ENCODE measurements around the gene ZNF385B. TPM values are rescaled to one million over a fixed set of nuclear protein-coding genes. Genes with fewer than 3 reads are reported as not detected.

ZNF385B gene
- total and polyA plus RNA-seq, 7 donors: 0.35 to 5.6 (median 3.0) TPM; not detected in 1

- intact Hi-C loops (cut with DNase I): no loop called here
- no peak for DNase-seq
- Histone ChIP-seq H3K27ac (no peak overlapping the region), H3K27me3 (no peaks in the 10 kb centered on the region), H3K4me1 (no peaks in the 10 kb centered on the region), H3K36me3 (no peaks in the 10 kb centered on the region), H3K4me3 (no peak overlapping the region), H3K9me3 (no peaks in the 10 kb centered on the region)
- 86 to 88% methylated on average over 2 of the region's 2 CpGs for WGBS, 2 donors
- no peak for TF ChIP-seq POLR2A (IDR thresholded peaks at IDR 0.05)
- TF ChIP-seq POLR2AphosphoS5 (IDR thresholded peaks at IDR 0.05): no peak
- no peak for TF ChIP-seq EP300 (IDR thresholded peaks at IDR 0.05)
- no peak for TF ChIP-seq CTCF (IDR thresholded peaks at IDR 0.05)
These were observed 266.9 kb downstream of the ZNF385B start for GRCh38 chr2:179594268-179595112.

- Histone ChIP-seq H3K27me3 (no peaks in the 10 kb centered on the region), H3K4me3 (no peak overlapping the region), H3K36me3 (no peaks in the 10 kb centered on the region), H3K9me3 (no peaks in the 10 kb centered on the region), H3K4me1 (no peaks in the 10 kb centered on the region), H3K27ac (no peak overlapping the region)
- TF ChIP-seq EP300 (IDR thresholded peaks at IDR 0.05) (no peak), POLR2A (IDR thresholded peaks at IDR 0.05) (no peak), POLR2AphosphoS5 (IDR thresholded peaks at IDR 0.05) (no peak), CTCF (IDR thresholded peaks at IDR 0.05) (no peak)
- 90 to 92% methylated on average over 3 of the region's 3 CpGs for WGBS, 2 donors
- intact Hi-C loops (cut with DNase I): no loop called here
- no peak for DNase-seq
These were observed 268.1 kb downstream of the ZNF385B start for GRCh38 chr2:179593323-179593722.

- H3K27ac ChIP-seq: no peak overlapping the region
- H3K27me3 ChIP-seq: no peaks in the 10 kb centered on the region
- DNase-seq: no peak
- intact Hi-C loops (cut with DNase I): no loop called here
- no peaks in the 10 kb centered on the region for H3K4me1 ChIP-seq
- H3K9me3 ChIP-seq: no peaks in the 10 kb centered on the region
- H3K4me3 ChIP-seq: no peak overlapping the region
- H3K36me3 ChIP-seq: no peaks in the 10 kb centered on the region
- TF ChIP-seq CTCF (IDR thresholded peaks at IDR 0.05) (no peak), POLR2A (IDR thresholded peaks at IDR 0.05) (no peak), EP300 (IDR thresholded peaks at IDR 0.05) (no peak), POLR2AphosphoS5 (IDR thresholded peaks at IDR 0.05) (no peak)
- 28 to 66% methylated on average over 7 of the region's 7 CpGs for WGBS, 2 donors
These were observed 269.1 kb downstream of the ZNF385B start for GRCh38 chr2:179592167-179592936.

- DNase-seq: no peak
- intact Hi-C loops (cut with DNase I): no loop called here
- TF ChIP-seq POLR2A (IDR thresholded peaks at IDR 0.05) (no peak), EP300 (IDR thresholded peaks at IDR 0.05) (no peak), POLR2AphosphoS5 (IDR thresholded peaks at IDR 0.05) (no peak), CTCF (IDR thresholded peaks at IDR 0.05) (no peak)
- no peaks in the 10 kb centered on the region for H3K9me3 ChIP-seq
- H3K4me3 ChIP-seq: no peak overlapping the region
- no peak overlapping the region for H3K27ac ChIP-seq
- no peaks in the 10 kb centered on the region for H3K36me3 ChIP-seq
- H3K27me3 ChIP-seq: no peaks in the 10 kb centered on the region
- no peaks in the 10 kb centered on the region for H3K4me1 ChIP-seq
- WGBS, 2 donors: 90 to 96% methylated on average over 1 of the region's 1 CpG
These were observed 269.7 kb downstream of the ZNF385B start for GRCh38 chr2:179591690-179592089.
